Right ventricle myocardium superior (tissue), 1 donor: ENCODE results near the gene CNOT4. TPM values are rescaled to one million over a fixed set of nuclear protein-coding genes. Genes with fewer than 3 reads are reported as not detected.

ENCODE experiments used
- ATAC-seq: fragments of 200-7000 bp; cut with Tn5 transposase; one replicate; pipeline ENCODE4 v1.9.1; 2020; ENCODE audit warnings: mild to moderate bottlenecking; ENCODE audit not compliant: poor library complexity
- DNase-seq: peaks from one replicate; pipeline ENCODE4 v3.0.0-alpha.2; 2020
- intact Hi-C: fragments of 100-400 bp; cut with DNase I; formaldehyde crosslinking; loops from one replicate; pipeline ENCODE4 v1.11.2; 2022
- total RNA-seq: library from RNA; stranded (reverse); fragmentation: NEBNext Ultra II Directional; extraction: Animal tissue kit (Norgen Biotek cat#: 25700); gene quantifications from one replicate; pipeline ENCODE4 v1.2.1, GENCODE V29; 2021
- donor health status: DM: no; HTN: yes; CAD: no; lungs with severe emphysema.

The CNOT4 gene
- total RNA-seq, 1 donor from 2014 or later: 26.7 TPM

GRCh38 chr7:135414850-135415439 lies 95.0 kb downstream of the CNOT4 start:
- no peak for ATAC-seq
- intact Hi-C loops: no loop called here
- no peak for DNase-seq

GRCh38 chr7:135414208-135414607 lies 95.7 kb downstream of the CNOT4 start:
- no peak for ATAC-seq
- intact Hi-C loops: no loop called here

GRCh38 chr7:135411098-135411497 lies 98.8 kb downstream of the CNOT4 start:
- intact Hi-C loops: no loop called here
- DNase-seq (no peak), ATAC-seq (no peak)

More at GRCh38 chr7:135414208-135414607, 95.7 kb downstream of the CNOT4 start:
- no peak for DNase-seq

- DNase-seq: no peak
- ATAC-seq: no peak
- intact Hi-C loops: no loop called here
These were observed 99.4 kb downstream of the CNOT4 start for GRCh38 chr7:135410543-135410942.

GRCh38 chr7:135409845-135410542 lies 99.9 kb downstream of the CNOT4 start:
- intact Hi-C loops: no loop called here
- no peak for ATAC-seq
- DNase-seq: no peak

- intact Hi-C loops: no loop called here
These were observed 102.0 kb downstream of the CNOT4 start for GRCh38 chr7:135407884-135408283.

GRCh38 chr7:135406918-135407317 lies 103.0 kb downstream of the CNOT4 start:
- ATAC-seq: no peak
- intact Hi-C loops: no loop called here
- DNase-seq: no peak

More at GRCh38 chr7:135407884-135408283, 102.0 kb downstream of the CNOT4 start:
- ATAC-seq (no peak), DNase-seq (no peak)

- intact Hi-C loops: no loop called here
These were observed 103.9 kb downstream of the CNOT4 start for GRCh38 chr7:135405969-135406368.

GRCh38 chr7:135403302-135403701 lies 106.6 kb downstream of the CNOT4 start:
- ATAC-seq (no peak), DNase-seq (no peak)
- intact Hi-C loops: no loop called here

More at GRCh38 chr7:135405969-135406368, 103.9 kb downstream of the CNOT4 start:
- ATAC-seq (no peak), DNase-seq (no peak)

GRCh38 chr7:135397689-135398088 lies 112.2 kb downstream of the CNOT4 start:
- intact Hi-C loops: no loop called here

GRCh38 chr7:135392701-135393100 lies 117.2 kb downstream of the CNOT4 start:
- no peak for ATAC-seq
- intact Hi-C loops: no loop called here
- no peak for DNase-seq

More at GRCh38 chr7:135397689-135398088, 112.2 kb downstream of the CNOT4 start:
- no peak for ATAC-seq
- DNase-seq: no peak

GRCh38 chr7:135391514-135391913 lies 118.4 kb downstream of the CNOT4 start:
- intact Hi-C loops: no loop called here
- ATAC-seq (no peak), DNase-seq (no peak)

GRCh38 chr7:135390829-135391228 lies 119.1 kb downstream of the CNOT4 start:
- intact Hi-C loops: no loop called here
- ATAC-seq (no peak), DNase-seq (no peak)

- ATAC-seq (no peak), DNase-seq (no peak)
- intact Hi-C loops: no loop called here
These were observed 119.9 kb downstream of the CNOT4 start for GRCh38 chr7:135389971-135390370.

GRCh38 chr7:135388616-135389015 lies 121.3 kb downstream of the CNOT4 start:
- no peak for ATAC-seq
- intact Hi-C loops: no loop called here

GRCh38 chr7:135386776-135387175 lies 123.1 kb downstream of the CNOT4 start:
- intact Hi-C loops: no loop called here
- DNase-seq (no peak), ATAC-seq (no peak)

More at GRCh38 chr7:135388616-135389015, 121.3 kb downstream of the CNOT4 start:
- DNase-seq: no peak

GRCh38 chr7:135386181-135386580 lies 123.7 kb downstream of the CNOT4 start:
- intact Hi-C loops: no loop called here
- ATAC-seq: no peak
- DNase-seq: no peak

- no peak for DNase-seq
- intact Hi-C loops: no loop called here
- peak; percentile 46 for ATAC-seq
These were observed 124.7 kb downstream of the CNOT4 start for GRCh38 chr7:135385209-135385608.

GRCh38 chr7:135383525-135384175 lies 126.3 kb downstream of the CNOT4 start:
- DNase-seq (no peak), ATAC-seq (no peak)
- intact Hi-C loops: no loop called here

GRCh38 chr7:135382173-135382572 lies 127.7 kb downstream of the CNOT4 start:
- intact Hi-C loops: no loop called here
- DNase-seq (no peak), ATAC-seq (no peak)
